Transverse colon (tissue), 4 donors: ENCODE measurements around the gene HYCC2.

Experiments used
- EP300 ChIP-seq: sonication (generic); formaldehyde crosslinking; IDR thresholded peaks from one replicate; pipeline ENCODE4 v1.6.1; 2017; ENCODE audit warnings: antibody characterized with exemption, low read depth
- POLR2A ChIP-seq: fragments of 450-650 bp; IDR thresholded peaks from one replicate; pipeline ENCODE4 v1.6.1; 2016; ENCODE audit warnings: antibody characterized with exemption, mild to moderate bottlenecking, moderate library complexity
- POLR2AphosphoS5 ChIP-seq, 3 donors: sonication (generic); formaldehyde crosslinking; IDR thresholded peaks; one replicate each; pipeline ENCODE4 v1.6.1; 2016; ENCODE audit warnings: antibody characterized with exemption in 3 of 3
- TF ChIP-seq, protein P1 (sequence below), 5 experiments: fragments of 200-600 bp in 3 of 5; fragments of 450-650 bp in 2 of 5; sonication (generic) in 3 of 5; IDR thresholded peaks; 1 replicate in 2 of 5; 2 replicates in 3 of 5; pipeline ENCODE4 v1.5.1; 2016 to 2017; ENCODE audit warnings: antibody characterized with exemption in 5 of 5, inconsistent platforms in 3 of 5, mild to moderate bottlenecking in 2 of 5, moderate library complexity in 1 of 5

GRCh38 chr2:201058914-201059313 lies 12.6 kb downstream of the HYCC2 start:
- TF ChIP-seq POLR2AphosphoS5 (IDR thresholded peaks at IDR 0.05) = no peak
- TF ChIP-seq, protein P1, sequence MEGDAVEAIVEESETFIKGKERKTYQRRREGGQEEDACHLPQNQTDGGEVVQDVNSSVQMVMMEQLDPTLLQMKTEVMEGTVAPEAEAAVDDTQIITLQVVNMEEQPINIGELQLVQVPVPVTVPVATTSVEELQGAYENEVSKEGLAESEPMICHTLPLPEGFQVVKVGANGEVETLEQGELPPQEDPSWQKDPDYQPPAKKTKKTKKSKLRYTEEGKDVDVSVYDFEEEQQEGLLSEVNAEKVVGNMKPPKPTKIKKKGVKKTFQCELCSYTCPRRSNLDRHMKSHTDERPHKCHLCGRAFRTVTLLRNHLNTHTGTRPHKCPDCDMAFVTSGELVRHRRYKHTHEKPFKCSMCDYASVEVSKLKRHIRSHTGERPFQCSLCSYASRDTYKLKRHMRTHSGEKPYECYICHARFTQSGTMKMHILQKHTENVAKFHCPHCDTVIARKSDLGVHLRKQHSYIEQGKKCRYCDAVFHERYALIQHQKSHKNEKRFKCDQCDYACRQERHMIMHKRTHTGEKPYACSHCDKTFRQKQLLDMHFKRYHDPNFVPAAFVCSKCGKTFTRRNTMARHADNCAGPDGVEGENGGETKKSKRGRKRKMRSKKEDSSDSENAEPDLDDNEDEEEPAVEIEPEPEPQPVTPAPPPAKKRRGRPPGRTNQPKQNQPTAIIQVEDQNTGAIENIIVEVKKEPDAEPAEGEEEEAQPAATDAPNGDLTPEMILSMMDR (IDR thresholded peaks at IDR 0.05) = no peak
- no peak for TF ChIP-seq EP300
- no peak for TF ChIP-seq POLR2A
